Measurements from ENCODE around the gene STIM2. TPM values are rescaled to one million over a fixed set of nuclear protein-coding genes. Genes with fewer than 3 reads are reported as not detected.

STIM2 gene
- total and polyA plus RNA-seq, 2 of the 4 experiments (the other 2 are of a cell fraction): 16.1 to 27.6 TPM

- Histone ChIP-seq H4K8ac (ENCODE audit: low read depth in 2 of 2, low read length in 2 of 2) (no peak overlapping the region), H2BK5ac (ENCODE audit: low read depth, low read length, poor library complexity, severe bottlenecking) (no peak overlapping the region), H2BK20ac (ENCODE audit: low read depth, low read length) (no peak overlapping the region), H3K36me3 (ENCODE audit: control insufficient read depth, insufficient read depth, low read length) (no peaks in the 10 kb centered on the region), H2BK15ac (ENCODE audit: low read depth, low read length) (no peak overlapping the region), H4K5ac (ENCODE audit: low read depth, low read length) (no peak overlapping the region), H3K4me3 (ENCODE audit: insufficient read depth, low read depth, low read length) (no peak overlapping the region), H2BK120ac (ENCODE audit: low read depth, low read length) (no peak overlapping the region), H3K4me1 (ENCODE audit: control insufficient read depth, insufficient read depth, low read length) (peaks cover 6% of the 10 kb centered on the region; the same call in 1 of the 2 replicates), H3K27me3 (ENCODE audit: control insufficient read depth, insufficient read depth, low read length) (no peaks in the 10 kb centered on the region), H3K9me3 (ENCODE audit: control insufficient read depth, insufficient read depth, low read length) (no peaks in the 10 kb centered on the region), H2AK9ac (replicated peaks; ENCODE audit: low read depth, low read length, poor library complexity) (no peak overlapping the region), H3K79me1 (ENCODE audit: low read depth in 1 of 2, low read length in 2 of 2) (peaks cover 18 to 32% of the 10 kb centered on the region in 2 experiments), H4K20me1 (ENCODE audit: insufficient read depth, low read length) (peaks cover 4% of the 10 kb centered on the region), H3K4ac (ENCODE audit: low read depth, low read length) (no peak overlapping the region), H2AK5ac (ENCODE audit: low read depth, low read length) (no peak overlapping the region), H3K9ac (ENCODE audit: low read depth, low read length) (no peak overlapping the region), H4K91ac (ENCODE audit: insufficient read depth, low read depth, low read length) (no peak overlapping the region), H3K14ac (replicated peaks; ENCODE audit: low read depth, low read length) (no peak overlapping the region), H3K27ac (ENCODE audit: insufficient read depth, low read length) (no peak overlapping the region), H3K9me1 (ENCODE audit: insufficient read depth, low read length) (peaks cover 3% of the 10 kb centered on the region; the same call in 1 of the 2 replicates), H3K56ac (ENCODE audit: extremely low read depth, insufficient read depth, low read length) (no peak overlapping the region), H3K18ac (ENCODE audit: low read depth, low read length) (no peak overlapping the region), H3K23ac (ENCODE audit: low read depth, low read length) (no peak overlapping the region), H2AFZ (replicated peaks; ENCODE audit: low read length, poor library complexity) (no peak overlapping the region), H3K4me2 (ENCODE audit: low read depth, low read length) (peak overlapping the region; percentile 17; the same call in 1 of the 2 replicates)
- intact Hi-C loops (cut with micrococcal nuclease): loop anchor here (5.0 to 10.0 kb wide), 2 partner anchors 281 to 539 kb away; partner anchors contain the start of genes RBPJ and TBC1D19
- POLR2A ChIA-PET (ENCODE audit: unreplicated experiment): no interaction called here
- CTCF ChIA-PET: interaction anchor here (0.6 kb wide), 2 partner anchors 109 to 414 kb away, joined by 3 read pairs; no protein-coding TSS in a partner anchor
- TF ChIP-seq CTCF (conservative IDR thresholded peaks at IDR 0.05; ENCODE audit: low read depth, low read length): no peak
- TF ChIP-seq BHLHE40 (IDR thresholded peaks at IDR 0.05; ENCODE audit: low read depth, low read length): no peak
- TF ChIP-seq, protein P1, sequence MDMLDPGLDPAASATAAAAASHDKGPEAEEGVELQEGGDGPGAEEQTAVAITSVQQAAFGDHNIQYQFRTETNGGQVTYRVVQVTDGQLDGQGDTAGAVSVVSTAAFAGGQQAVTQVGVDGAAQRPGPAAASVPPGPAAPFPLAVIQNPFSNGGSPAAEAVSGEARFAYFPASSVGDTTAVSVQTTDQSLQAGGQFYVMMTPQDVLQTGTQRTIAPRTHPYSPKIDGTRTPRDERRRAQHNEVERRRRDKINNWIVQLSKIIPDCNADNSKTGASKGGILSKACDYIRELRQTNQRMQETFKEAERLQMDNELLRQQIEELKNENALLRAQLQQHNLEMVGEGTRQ (IDR thresholded peaks at IDR 0.05; ENCODE audit: low read depth, low read length): no peak
- TF ChIP-seq ELK1 (IDR thresholded peaks at IDR 0.05; ENCODE audit: borderline replicate concordance, low read depth, low read length): no peak
- TF ChIP-seq MAFK (IDR thresholded peaks at IDR 0.05; ENCODE audit: low read depth, low read length): no peak
- no peak for TF ChIP-seq MAZ (IDR thresholded peaks at IDR 0.05; ENCODE audit: borderline replicate concordance, low read depth, low read length)
- TF ChIP-seq RFX5 (IDR thresholded peaks at IDR 0.05; ENCODE audit: low read depth, low read length): no peak
- TF ChIP-seq CHD1 (IDR thresholded peaks at IDR 0.05; ENCODE audit: low read depth, low read length): no peak
- no peak for TF ChIP-seq NFE2L2 (IDR thresholded peaks at IDR 0.05; ENCODE audit: low read depth, low read length)
- TF ChIP-seq MXI1 (IDR thresholded peaks at IDR 0.05; ENCODE audit: borderline replicate concordance, low read depth, low read length): no peak
- TF ChIP-seq POLR2A (IDR thresholded peaks at IDR 0.05; ENCODE audit: low read depth, low read length): no peak
- no peak for TF ChIP-seq RCOR1 (IDR thresholded peaks at IDR 0.05; ENCODE audit: insufficient replicate concordance, low read length)
- BruUV-seq (replicated peaks): no TSS peak
- in situ Hi-C loops (cut with MboI; ENCODE audit: low sequenced_read_pairs): loop anchor here (25.0 kb wide), 1 partner anchor 526 kb away; no protein-coding TSS in a partner anchor
- no CpG with 5 or more reads among the region's 5 CpGs for WGBS, 2 experiments (ENCODE audit: extremely low coverage in 2 of 2, insufficient read length in 1 of 2)
- ATAC-seq (ENCODE audit: low read depth) (no peak), DNase-seq (no peak)
- dilution Hi-C loops (cut with HindIII; ENCODE audit: low sequenced_read_pairs, unreplicated experiment): no loop called here
Measured at GRCh38 chr4:26863512-26863911, 2.9 kb downstream of the STIM2 start.
